ENCODE results near the gene RAB11FIP4.

The RAB11FIP4 gene

GRCh38 chr17:31544186-31544585 is 152.7 kb downstream of the RAB11FIP4 start:
- no peak for DNase-seq (ENCODE audit: low read depth in 2 of 2)

DNA sequence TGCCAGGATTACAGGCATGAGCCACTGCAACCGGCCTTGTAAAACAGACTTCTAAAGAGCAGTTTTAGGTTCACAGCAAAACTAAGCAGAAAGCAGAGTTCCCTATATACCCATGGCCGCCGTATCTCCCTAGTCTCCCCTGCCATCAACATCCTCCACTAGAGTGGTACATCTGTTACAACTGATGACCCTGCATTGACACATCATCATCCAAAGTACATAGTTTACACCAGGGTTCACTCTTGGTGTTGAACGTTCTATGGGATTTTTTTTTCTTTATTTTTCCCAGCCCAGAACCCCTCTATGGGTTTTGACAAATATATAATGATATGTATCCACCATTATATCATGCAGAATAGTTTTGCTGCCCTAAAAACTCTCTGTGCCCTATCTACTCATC is 155.2 kb downstream of the RAB11FIP4 start:
- no peak for DNase-seq (ENCODE audit: low read depth in 2 of 2)

- no peak for DNase-seq (ENCODE audit: low read depth in 2 of 2)
Observed at GRCh38 chr17:31548709-31549108, 157.2 kb downstream of the RAB11FIP4 start.

DNA sequence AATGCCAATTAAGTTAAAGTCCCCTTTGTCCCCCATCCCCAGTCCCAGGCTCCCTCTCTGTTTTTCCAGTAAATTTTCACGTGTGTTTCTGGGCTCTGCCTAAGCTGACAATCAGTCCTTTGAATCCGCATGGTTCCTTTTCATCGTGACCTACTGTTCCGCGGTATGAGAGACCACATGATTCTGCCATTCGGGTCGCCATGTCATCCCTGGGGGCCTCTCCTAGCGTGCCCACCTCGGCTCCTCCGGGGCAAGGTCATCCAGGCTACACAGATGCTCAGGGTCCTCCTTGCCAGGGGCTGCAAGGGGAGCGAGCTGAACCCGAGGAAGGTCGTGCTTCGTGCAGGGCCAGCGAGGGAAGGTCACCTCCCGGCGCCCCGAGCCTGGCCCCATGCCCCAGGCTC is 157.6 kb downstream of the RAB11FIP4 start:
- DNase-seq (ENCODE audit: low read depth in 2 of 2) = no peak

- peak; percentile 86 to 87 for DNase-seq (ENCODE audit: low read depth in 2 of 2)
Observed at GRCh38 chr17:31549525-31550388, 158.3 kb downstream of the RAB11FIP4 start.

GRCh38 chr17:31550389-31551056 is 159.0 kb downstream of the RAB11FIP4 start:
- DNase-seq (ENCODE audit: low read depth in 2 of 2) = no peak

- DNase-seq (ENCODE audit: low read depth in 2 of 2) = no peak
Observed at GRCh38 chr17:31552568-31552967, 161.1 kb downstream of the RAB11FIP4 start.

- no peak for DNase-seq (ENCODE audit: low read depth in 2 of 2)
Observed at GRCh38 chr17:31553506-31553905, 162.0 kb downstream of the RAB11FIP4 start.

DNA sequence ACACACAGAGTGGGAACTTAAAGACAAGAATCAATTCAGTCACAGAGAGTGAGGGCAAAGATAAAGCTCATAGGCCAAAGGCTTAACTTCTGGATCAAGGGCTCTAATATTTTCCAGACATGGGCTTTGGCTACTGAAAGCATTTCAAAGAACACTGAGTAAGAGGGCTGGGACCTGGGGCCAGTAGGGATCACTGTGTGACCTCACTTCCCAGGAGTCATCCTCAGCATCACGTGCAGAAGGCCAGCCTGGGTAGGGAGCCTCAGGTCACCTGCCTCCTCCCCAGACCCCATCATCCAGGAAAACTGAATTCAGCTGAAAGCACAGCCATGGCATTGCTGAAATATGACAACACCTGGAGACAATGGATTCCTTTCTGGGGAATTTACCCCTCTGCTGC is 163.5 kb downstream of the RAB11FIP4 start:
- no peak for DNase-seq (ENCODE audit: low read depth in 2 of 2)

DNA sequence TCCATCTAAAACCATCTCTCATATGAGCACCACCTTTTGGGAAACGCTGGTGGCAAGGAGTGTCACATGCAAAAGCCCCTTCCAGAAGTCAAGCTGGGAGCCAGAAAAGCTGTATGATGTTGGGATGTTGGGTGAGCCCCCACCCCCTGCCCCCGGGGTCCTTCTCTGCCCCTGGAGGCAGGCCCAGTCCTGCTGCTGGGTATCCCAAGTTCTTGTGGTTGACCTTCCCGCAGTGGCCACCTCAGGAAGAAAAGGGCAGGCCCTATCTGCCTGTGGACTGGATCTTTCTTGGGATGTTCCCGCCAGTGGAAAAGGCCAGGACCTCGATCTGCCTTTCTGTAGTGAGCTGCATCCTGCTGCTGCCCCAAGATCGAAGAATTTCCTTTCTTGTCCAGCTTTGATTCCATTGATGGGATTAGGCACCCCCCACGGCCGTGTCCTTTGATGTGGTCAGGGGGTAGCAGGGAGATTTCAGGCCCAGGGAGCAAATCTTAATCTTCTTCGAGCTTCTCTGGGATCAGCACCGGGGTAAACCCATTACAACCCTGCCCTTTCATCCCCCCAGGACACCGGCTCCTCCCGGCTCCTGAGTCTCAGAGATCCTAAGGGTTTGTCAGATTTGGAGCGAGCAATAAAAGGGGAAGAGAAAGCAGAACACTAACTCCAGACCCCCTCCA is 165.6 kb downstream of the RAB11FIP4 start:
- no peak for DNase-seq (ENCODE audit: low read depth in 2 of 2)

DNA sequence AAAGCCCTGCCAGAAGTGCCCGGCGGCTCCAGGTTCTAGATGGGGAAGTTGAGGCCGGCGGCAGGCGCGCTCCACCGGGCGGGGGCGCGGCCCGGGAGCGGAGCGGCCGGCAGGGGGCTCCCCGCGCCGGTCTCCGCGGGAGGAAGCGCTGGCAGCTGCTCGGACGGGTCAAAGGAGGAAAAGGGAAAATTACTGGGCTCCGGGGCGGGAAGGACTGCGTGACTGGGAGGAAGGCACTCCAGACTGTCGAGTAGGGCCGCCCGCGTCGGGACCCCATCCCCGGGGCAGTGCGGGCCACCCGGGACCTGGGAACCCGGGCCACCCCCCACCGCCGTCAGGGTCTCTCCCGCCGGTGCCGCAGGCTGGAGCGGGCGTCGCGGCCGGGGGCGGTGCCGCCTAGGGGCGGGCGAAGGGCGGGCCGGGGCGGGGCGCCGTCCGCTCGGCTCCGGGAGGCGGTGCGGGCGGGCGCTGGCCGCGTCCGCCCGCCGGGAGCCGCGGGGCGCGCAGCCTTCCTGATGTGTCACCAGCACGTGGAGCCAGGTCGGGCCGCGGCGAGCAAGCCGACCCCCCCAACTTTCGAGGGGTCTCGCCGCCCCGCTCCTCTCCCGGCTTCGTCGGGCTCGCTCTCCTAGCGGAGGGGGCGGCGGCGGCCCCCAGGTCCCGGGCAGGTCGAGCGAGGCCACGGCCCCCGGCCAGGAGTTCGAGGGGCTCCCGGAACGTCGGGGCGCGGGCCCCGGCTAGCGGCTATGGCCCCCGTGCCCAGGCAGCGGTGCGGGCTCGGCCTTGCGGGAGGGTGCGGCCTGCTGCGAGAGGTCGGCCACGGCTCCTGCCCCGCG is 167.5 kb downstream of the RAB11FIP4 start:
- DNase-seq (ENCODE audit: low read depth in 2 of 2) = peak; percentile 55 to 56

DNA sequence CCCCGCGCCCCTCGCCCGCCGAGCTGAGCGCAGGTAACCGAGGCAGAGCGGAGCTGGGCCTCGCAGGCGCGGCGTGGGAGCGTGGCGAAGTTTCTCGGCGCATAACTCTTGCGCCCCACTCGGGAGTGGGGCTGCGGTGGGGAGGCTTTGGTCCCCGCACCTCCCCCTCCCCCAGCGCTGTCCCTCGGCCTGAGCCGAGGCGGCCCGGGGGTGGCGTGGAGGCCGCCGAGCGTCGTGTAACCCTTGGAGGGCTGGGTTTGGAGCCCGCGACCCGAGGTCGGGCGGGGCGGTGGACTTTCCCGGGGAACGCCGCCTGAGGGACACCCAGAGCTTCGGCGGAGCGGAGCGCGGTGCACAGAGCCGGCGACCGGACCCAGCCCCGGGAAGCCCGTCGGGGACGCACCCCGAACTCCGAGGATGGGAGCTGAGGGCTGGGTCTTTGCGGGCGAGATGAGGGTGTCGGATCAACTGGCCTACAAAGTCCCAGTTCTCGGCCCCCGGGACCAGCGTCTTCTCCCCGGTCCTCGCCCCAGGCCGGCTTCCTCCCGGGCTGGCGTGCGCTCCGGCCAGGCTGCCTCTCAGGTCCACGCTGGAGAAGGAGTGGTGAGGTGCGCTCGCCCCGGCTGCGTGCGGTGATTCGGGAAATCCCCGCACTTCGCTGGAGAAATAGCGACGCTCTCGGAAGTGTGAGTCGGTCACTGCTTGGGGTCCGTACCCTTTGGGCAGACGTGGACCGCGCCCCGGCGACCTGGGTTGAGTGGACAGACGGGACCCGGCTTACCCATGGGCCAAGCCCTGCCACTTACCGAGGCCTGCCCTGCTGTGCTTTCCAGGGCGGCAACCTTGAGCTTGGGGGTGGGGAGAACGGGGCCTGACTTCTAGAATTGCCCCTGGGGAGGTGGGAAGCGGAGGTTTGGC is 168.4 kb downstream of the RAB11FIP4 start:
- no peak for DNase-seq (ENCODE audit: low read depth in 2 of 2)

DNA sequence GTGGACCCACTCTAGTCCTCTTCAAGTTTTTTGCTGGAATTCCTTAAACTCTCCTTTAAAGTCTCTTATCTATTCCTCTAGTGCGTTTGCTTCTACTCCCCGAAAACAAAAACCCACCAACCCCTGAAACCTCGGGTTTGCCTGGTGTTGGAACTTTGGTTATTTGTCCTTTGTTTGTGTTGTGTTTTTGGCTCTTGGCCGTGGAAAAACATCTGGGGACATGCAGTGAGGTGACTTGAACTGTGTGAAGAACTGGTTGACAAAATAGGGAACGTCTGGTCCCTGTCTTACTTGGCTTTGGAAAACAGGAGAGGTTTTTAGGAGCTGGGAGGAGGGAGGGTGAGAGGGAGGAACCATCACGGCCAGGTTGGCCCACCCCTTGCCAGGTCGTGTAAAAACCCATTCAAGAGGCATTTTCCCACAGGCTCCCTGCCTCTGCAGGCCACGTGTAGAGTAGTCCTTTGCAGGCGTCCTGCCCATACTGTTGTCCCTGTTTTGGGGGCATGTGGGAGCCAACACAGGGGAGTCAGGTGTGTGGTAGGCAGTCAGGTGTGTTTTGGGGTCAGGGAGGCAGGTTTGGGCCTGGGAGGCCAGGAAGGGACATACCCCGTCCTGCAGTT is 169.3 kb downstream of the RAB11FIP4 start:
- no peak for DNase-seq (ENCODE audit: low read depth in 2 of 2)

DNA sequence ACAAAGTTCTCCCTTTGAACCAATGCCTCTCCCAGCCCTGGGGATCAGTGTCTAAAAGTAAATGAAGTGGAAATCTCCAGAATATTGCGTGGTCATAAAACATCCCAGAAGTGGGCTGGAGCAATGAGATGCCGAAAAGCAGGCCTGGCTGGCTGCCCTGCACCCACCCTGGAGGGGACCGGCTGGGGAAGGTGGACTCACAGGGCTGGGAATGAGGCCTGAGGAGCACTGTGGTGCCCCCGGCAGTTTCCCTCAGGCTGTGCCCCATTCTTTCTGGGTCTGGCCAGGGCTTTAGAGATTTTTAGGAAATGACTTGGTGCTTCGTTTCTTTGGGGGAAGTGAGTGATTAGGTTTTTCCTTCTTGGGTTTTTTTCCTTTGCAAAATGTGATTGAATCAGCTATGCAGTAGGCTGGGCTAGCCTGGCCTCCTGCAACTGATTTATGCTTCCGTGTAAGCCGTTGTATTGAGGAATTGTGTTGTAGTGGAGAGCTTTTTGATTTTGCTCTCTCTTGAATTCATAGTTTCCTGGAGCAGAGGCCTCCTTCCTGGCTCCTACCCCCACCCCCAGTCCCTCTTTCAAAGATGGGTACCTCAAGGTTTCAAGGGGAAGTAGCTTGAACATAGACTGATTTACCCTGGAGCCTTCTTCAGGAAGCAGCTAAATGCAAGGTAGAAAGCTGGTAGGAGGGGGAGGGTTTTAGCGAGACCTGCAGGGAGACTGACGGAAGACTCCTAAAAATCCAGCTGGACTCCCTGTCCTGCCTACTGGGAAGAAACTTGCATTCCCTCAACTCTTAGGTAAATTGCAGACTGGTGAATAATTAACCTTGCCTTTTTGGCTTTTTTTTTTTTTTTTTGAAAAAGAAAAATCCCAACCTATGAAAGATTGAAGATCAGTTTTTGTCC is 170.2 kb downstream of the RAB11FIP4 start:
- peak in 1 of 2 experiments; percentile 33 for DNase-seq (ENCODE audit: low read depth in 2 of 2)

- DNase-seq (ENCODE audit: low read depth in 2 of 2) = no peak
Observed at GRCh38 chr17:31562376-31562840, 170.9 kb downstream of the RAB11FIP4 start.

DNA sequence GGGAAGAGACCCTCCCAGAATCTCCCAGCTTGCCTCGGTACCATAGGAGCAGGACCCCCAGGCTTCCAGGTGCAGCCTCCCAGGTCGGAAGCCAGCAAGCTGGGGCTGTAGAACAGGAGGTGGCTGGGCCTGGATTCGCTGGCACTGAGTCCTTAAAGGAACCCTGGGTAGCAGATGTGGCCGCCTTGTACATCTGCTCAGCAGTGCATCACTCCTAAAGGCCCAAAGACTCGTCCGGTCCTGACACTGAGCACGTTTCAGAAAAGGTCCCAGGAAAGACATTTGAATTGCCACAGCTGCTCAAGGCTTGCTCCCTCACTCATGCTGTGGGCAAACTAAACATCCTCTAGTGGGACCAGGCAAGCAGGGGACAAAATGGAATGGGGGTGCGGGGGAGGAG is 172.8 kb downstream of the RAB11FIP4 start:
- no peak for DNase-seq (ENCODE audit: low read depth in 2 of 2)

DNA sequence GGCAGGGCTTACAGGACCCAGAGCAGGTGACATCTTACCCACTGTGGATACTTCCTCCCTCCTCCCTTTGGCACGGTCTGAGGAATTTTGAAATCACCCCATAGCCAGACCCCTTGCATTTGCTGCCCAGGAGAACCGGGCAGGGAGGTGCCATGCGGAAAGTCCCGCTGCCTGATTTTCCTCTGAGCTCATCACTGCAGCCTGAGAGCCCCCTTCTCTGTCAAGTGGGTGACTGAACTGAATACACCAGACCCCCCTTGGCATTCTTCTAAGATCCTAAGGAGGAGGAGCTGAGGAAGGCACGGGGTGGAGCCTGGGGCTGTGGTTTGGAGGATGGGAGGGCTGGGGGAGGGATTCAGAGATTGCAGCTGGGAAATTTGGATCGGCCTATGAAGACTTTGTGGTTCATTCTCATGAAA is 173.4 kb downstream of the RAB11FIP4 start:
- DNase-seq (ENCODE audit: low read depth in 2 of 2) = peak; percentile 38 to 44

DNA sequence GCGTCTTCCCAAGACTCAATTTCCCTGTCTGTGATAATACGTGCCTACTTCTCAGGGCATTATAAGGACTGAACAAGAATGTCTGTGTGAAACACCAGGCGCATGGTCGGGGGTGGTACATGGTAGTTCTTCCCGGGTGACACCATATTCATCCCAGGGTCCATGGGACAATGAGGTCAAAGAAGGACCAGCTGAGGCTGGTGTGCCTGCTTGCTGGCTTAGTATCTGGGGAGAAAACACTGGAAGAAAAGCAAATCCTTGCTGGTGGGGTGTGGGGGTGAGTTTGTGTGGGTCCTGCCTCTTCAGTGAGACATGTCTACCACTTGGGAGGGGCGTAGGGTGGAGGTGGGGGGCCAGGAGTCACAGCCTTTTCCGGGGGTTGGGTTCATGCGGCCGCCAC is 174.2 kb downstream of the RAB11FIP4 start:
- DNase-seq (ENCODE audit: low read depth in 2 of 2) = no peak

All from fibroblast of skin of left quadriceps (primary cell).